SK-N-SH (cell line): ENCODE data around the gene SLC38A2. TPM values are rescaled to one million over a fixed set of nuclear protein-coding genes. Genes with fewer than 3 reads are reported as not detected.
A peak's percentile ranks its signal among the peaks of the same experiment; 100 is the strongest.

ENCODE experiments used
- CTCF ChIA-PET: fragments of 300-600, 350-600 bp; formaldehyde crosslinking; extraction: SDS; loops from one replicate; lab custom pipeline; 2021; lab: Yijun Ruan, JAX
- POLR2A ChIA-PET: fragments of 350-600 bp; sonication (Branson Sonifier 250); formaldehyde crosslinking; extraction: SDS; loops from one replicate; lab custom pipeline; 2020; ENCODE audit warnings: antibody characterized with exemption, inconsistent platforms; lab: Yijun Ruan, JAX
- DNase-seq: peaks from one replicate; pipeline ENCODE4 v3.0.0; 2012
- H2AFZ ChIP-seq: fragments of 200-600 bp; sonication (generic); 2 replicates; pipeline ENCODE4 v1.8.1; 2016; ENCODE audit warnings: antibody characterized with exemption, mild to moderate bottlenecking, low read depth
- H3F3A ChIP-seq: fragments of 200-600 bp; sonication (generic); replicated peaks from 2 replicates; pipeline ENCODE3; 2016; ENCODE audit warnings: antibody characterized with exemption, mild to moderate bottlenecking; ENCODE audit not compliant: insufficient read depth
- H3K27ac ChIP-seq, 2 experiments: fragments of 200-500 bp in 1 of 2; fragments of 200-600 bp in 1 of 2; sonication (Bioruptor generic) in 1 of 2; sonication (generic), shearing (Covaris generic) in 1 of 2; 2 replicates each; pipeline versions ENCODE4 v1.5.1 to v1.6.1; 2014 to 2016; ENCODE audit warnings: low read depth in 2 of 2, inconsistent platforms in 1 of 2, low read length in 1 of 2, mild to moderate bottlenecking in 1 of 2, mixed read lengths in 1 of 2
- H3K27me3 ChIP-seq: fragments of 200-600 bp; sonication (generic), shearing (Covaris generic); 2 replicates; pipeline ENCODE4 v1.6.1; 2016; ENCODE audit warnings: mixed run types; ENCODE audit not compliant: insufficient read depth
- H3K36me3 ChIP-seq, 2 experiments: fragments of 200-500 bp in 1 of 2; fragments of 200-600 bp in 1 of 2; sonication (Bioruptor generic) in 1 of 2; sonication (generic) in 1 of 2; replicated peaks in 1 of 2; 2 replicates each; pipeline versions ENCODE3 to v1.5.1; 2014 to 2016; ENCODE audit warnings: low read length in 1 of 2, mild to moderate bottlenecking in 1 of 2; ENCODE audit not compliant: insufficient read depth in 2 of 2, control insufficient read depth in 1 of 2
- H3K4me1 ChIP-seq, 2 experiments: fragments of 200-500 bp in 1 of 2; fragments of 200-600 bp in 1 of 2; sonication (Bioruptor generic) in 1 of 2; sonication (generic), shearing (Covaris generic) in 1 of 2; 2 replicates each; pipeline versions ENCODE4 v1.5.1 to v1.6.1; 2014 to 2016; ENCODE audit warnings: low read depth in 1 of 2, low read length in 1 of 2, mixed run types in 1 of 2; ENCODE audit not compliant: insufficient read depth in 2 of 2, control insufficient read depth in 1 of 2
- H3K4me2 ChIP-seq: fragments of 200-600 bp; sonication (generic), shearing (Covaris generic); 2 replicates; pipeline ENCODE4 v1.6.1; 2017; ENCODE audit warnings: mixed run types
- H3K4me3 ChIP-seq, 2 experiments: fragments of 200-500 bp in 1 of 2; fragments of 200-600 bp in 1 of 2; sonication (Bioruptor generic) in 1 of 2; sonication (generic), shearing (Covaris generic) in 1 of 2; 2 replicates each; pipeline versions ENCODE4 v1.5.1 to v1.8.1; 2014 to 2016; ENCODE audit warnings: low read depth in 2 of 2, inconsistent platforms in 1 of 2, low read length in 1 of 2, mild to moderate bottlenecking in 1 of 2, mixed read lengths in 1 of 2, moderate library complexity in 1 of 2
- H3K79me2 ChIP-seq: fragments of 200-600 bp; sonication (generic); 2 replicates; pipeline ENCODE4 v1.8.1; 2017; ENCODE audit warnings: mild to moderate bottlenecking; ENCODE audit not compliant: insufficient read depth
- H3K9ac ChIP-seq: fragments of 200-600 bp; sonication (generic); 2 replicates; pipeline ENCODE4 v1.6.1; 2017; ENCODE audit warnings: mixed run types
- H3K9me2 ChIP-seq: fragments of 200-600 bp; sonication (generic); 2 replicates; pipeline ENCODE4 v1.6.1; 2017; ENCODE audit warnings: mixed run types
- H3K9me3 ChIP-seq: fragments of 200-600 bp; sonication (generic); 2 replicates; pipeline ENCODE4 v1.6.1; 2017; ENCODE audit warnings: mixed run types, mild to moderate bottlenecking, moderate library complexity
- H4K20me1 ChIP-seq: fragments of 200-600 bp; sonication (generic); 2 replicates; pipeline ENCODE4 v1.6.1; 2017; ENCODE audit warnings: mild to moderate bottlenecking, mixed run types; ENCODE audit not compliant: insufficient read depth
- ELF1 ChIP-seq: IDR thresholded peaks from 2 replicates; pipeline ENCODE4 v1.4.0; 2012
- EZH2phosphoT487 ChIP-seq: fragments of 200-600 bp; sonication (generic); IDR thresholded peaks from 2 replicates; pipeline ENCODE4 v1.6.1; 2017; ENCODE audit warnings: low read depth, mixed run types, mild to moderate bottlenecking, antibody characterized with exemption, moderate library complexity, borderline replicate concordance
- MXI1 ChIP-seq: IDR thresholded peaks from 2 replicates; pipeline ENCODE4 v1.6.1; 2012; ENCODE audit warnings: mild to moderate bottlenecking, low read depth, low read length, improper control_type of control experiment
- POLR2AphosphoS5 ChIP-seq: IDR thresholded peaks from 2 replicates; pipeline ENCODE4 v1.6.1; 2012; ENCODE audit warnings: low read depth, low read length
- RCOR1 ChIP-seq: fragments of 150-350 bp; IDR thresholded peaks from 2 replicates; pipeline ENCODE4 v1.6.1; 2017; ENCODE audit warnings: antibody characterized with exemption, low read length
- RFX5 ChIP-seq: IDR thresholded peaks from 2 replicates; pipeline ENCODE4 v1.6.1; 2012; ENCODE audit warnings: mild to moderate bottlenecking, improper control_type of control experiment, low read length
- SMC3 ChIP-seq: IDR thresholded peaks from 2 replicates; pipeline ENCODE4 v1.6.1; 2012; ENCODE audit warnings: low read depth, low read length, improper control_type of control experiment
- TCF12 ChIP-seq: IDR thresholded peaks from 2 replicates; pipeline ENCODE4 v1.4.0; 2012
- ZBTB33 ChIP-seq: IDR thresholded peaks from 2 replicates; pipeline ENCODE4 v1.4.0; 2012; ENCODE audit warnings: low read depth, borderline replicate concordance
- WGBS: methylation state at CpG from one replicate; pipeline ENCODE4 v1.1.6; 2017; ENCODE audit warnings: low lambda C conversion rate; 5-methylcytosine and 5-hydroxymethylcytosine counted together
- polyA plus RNA-seq, 3 experiments: library from polyadenylated mRNA; depleted of rRNA; stranded (reverse); fragments of >200 nt; gene quantifications; 2 replicates each; pipeline ENCODE4 v1.2.3, GENCODE V29; 2012

Gene SLC38A2
- polyA plus RNA-seq, 1 of the 3 experiments (the other 2 are of a cell fraction) = 135 TPM

DNA sequence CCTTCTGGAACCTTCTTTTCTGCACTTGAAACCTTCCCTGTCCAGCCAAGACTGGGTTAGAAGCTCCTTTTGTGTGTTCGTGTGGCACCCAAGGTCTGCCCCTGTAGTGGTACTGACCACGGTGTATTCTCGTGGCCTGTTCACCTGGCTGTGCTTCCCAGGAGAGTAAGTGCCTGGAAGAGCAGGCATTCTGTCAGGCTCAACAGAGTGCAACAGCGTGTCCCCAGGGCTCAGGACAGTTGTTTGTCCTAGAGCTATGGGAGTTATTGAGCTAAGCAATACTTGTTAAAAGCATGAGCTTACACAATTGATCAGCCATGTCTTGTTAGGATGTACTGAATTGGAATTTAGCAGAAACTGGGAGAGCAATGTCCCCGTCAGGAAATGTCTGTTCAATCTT, 12.9 kb upstream of the SLC38A2 start:
- CTCF ChIA-PET = no interaction called here
- Histone ChIP-seq H3F3A (peaks cover 52% of the 10 kb centered on the region), H3K36me3 (peaks cover 0 to 2% of the 10 kb centered on the region in 2 experiments), H3K4me1 (peaks cover 14 to 60% of the 10 kb centered on the region in 2 experiments), H2AFZ (no peak overlapping the region), H3K9me3 (no peaks in the 10 kb centered on the region), H3K27ac (peak overlapping the region; percentile 16 to 97; a peak in 3 of 4 replicates), H4K20me1 (no peaks in the 10 kb centered on the region), H3K27me3 (no peaks in the 10 kb centered on the region), H3K9ac (peak overlapping the region; percentile 96; the same call in 1 of the 2 replicates), H3K4me2 (peak overlapping the region; percentile 76), H3K79me2 (peaks cover 36% of the 10 kb centered on the region), H3K9me2 (no peaks in the 10 kb centered on the region), H3K4me3 (no peak overlapping the region)
- 89% methylated on average over 5 of the region's 5 CpGs for WGBS
- POLR2A ChIA-PET = no interaction called here
- DNase-seq = no peak
- TF ChIP-seq SMC3 (no peak), ZBTB33 (no peak), RFX5 (no peak), ELF1 (no peak), EZH2phosphoT487 (no peak), MXI1 (no peak), POLR2AphosphoS5 (no peak), RCOR1 (no peak)

DNA sequence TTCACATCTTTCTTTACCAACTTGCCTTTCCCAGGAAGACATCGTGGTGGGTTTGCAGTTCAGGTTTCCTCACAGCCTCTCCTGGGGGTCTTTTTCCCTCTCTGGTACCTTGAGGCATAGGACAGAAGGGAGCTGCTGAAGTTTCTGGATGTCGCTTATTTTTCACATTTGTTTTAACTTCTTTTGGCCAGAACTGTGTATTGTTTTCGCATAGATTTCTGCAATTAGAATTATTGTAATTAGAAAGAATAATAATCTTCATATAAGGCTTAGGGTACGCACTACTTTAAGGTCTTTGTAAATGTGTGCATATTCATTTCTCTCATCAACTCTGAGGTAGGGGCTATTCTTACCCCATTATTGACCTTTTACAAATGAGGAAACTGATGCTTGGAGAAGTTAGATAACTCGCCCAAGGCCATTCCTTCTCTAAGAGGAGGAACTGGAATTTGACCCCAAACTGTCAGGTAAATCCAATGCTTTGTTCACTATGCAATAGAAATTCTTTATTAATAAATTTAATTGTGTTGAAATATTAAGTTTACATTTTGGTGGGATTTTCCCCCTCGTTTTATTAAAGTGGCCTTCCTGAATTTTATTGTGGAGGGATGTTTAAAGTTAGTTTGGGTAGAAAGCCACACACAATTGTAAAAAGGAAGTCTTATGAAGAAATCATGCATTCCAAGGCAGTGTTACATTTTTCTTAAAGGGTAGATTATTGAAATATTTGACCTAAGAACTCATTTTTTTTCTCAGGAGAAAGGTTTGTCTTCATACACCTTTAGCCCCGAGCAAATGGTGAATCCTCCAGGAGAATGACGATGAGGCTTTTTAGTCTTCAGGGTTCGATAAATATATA, 12.1 kb upstream of the SLC38A2 start:
- no peaks in the 10 kb centered on the region for H3K9me3 ChIP-seq
- H3K27ac ChIP-seq = peak overlapping the region; percentile 97
- H3K4me1 ChIP-seq = peaks cover 14 to 53% of the 10 kb centered on the region in 2 experiments
- H3K36me3 ChIP-seq = no peaks in the 10 kb centered on the region
- no peak for TF ChIP-seq MXI1
- 0 out of 2 replicates have a peak, but pooled peaks have one; percentile 4 for TF ChIP-seq TCF12
- POLR2A ChIA-PET = interaction anchor here (0.7 to 1.2 kb wide), 5 partner anchors 12 to 139 kb away, joined by 3 to 5 read pairs (median 3); partner anchors contain the start of gene SLC38A1
- H3K4me2 ChIP-seq = peak overlapping the region; percentile 76
- H3K9me2 ChIP-seq = no peaks in the 10 kb centered on the region
- H2AFZ ChIP-seq = no peak overlapping the region
- H3F3A ChIP-seq = peaks cover 54% of the 10 kb centered on the region
- peak overlapping the region; percentile 96 for H3K9ac ChIP-seq
- H3K79me2 ChIP-seq = peaks cover 36% of the 10 kb centered on the region
- no peak for DNase-seq
- WGBS = 81% methylated on average over 9 of the region's 9 CpGs
- no peaks in the 10 kb centered on the region for H3K27me3 ChIP-seq
- no peaks in the 10 kb centered on the region for H4K20me1 ChIP-seq
- H3K4me3 ChIP-seq = peak overlapping the region; percentile 72 to 83
- CTCF ChIA-PET = no interaction called here
